HG02798 (cell line): ENCODE data around the gene PNPLA6.

Experiments
- ATAC-seq: cut with Tn5 transposase; IDR thresholded peaks from one replicate; pipeline ENCODE4 v1.9.1; 2021; ENCODE audit warnings: mild to moderate bottlenecking; ENCODE audit not compliant: unreplicated experiment, poor library complexity

Gene PNPLA6

GRCh38 chr19:7535047-7535997 lies at the start of gene PNPLA6:
Gene PNPLA6, plus strand, starts transcription at chr19:7535717. Its CDS starts 72 bp downstream, at chr19:7535789.
- peak; percentile 82 for ATAC-seq

GRCh38 chr19:7486923-7487322 lies 48.6 kb upstream of the PNPLA6 start:
- ATAC-seq, result no peak

- peak; percentile 85 for ATAC-seq
These were observed 46.7 kb upstream of the PNPLA6 start, which contains the start of gene PEX11G for GRCh38 chr19:7488736-7489353. Gene PEX11G, minus strand, starts transcription at chr19:7489035. Its CDS starts 25 bp downstream, at chr19:7489010.

- no peak for ATAC-seq
These were observed 45.9 kb upstream of the PNPLA6 start for GRCh38 chr19:7489609-7490044.

- no peak for ATAC-seq
These were observed 43.4 kb upstream of the PNPLA6 start for GRCh38 chr19:7492142-7492541.

GRCh38 chr19:7492558-7492957 lies 43.0 kb upstream of the PNPLA6 start:
- no peak for ATAC-seq

DNA sequence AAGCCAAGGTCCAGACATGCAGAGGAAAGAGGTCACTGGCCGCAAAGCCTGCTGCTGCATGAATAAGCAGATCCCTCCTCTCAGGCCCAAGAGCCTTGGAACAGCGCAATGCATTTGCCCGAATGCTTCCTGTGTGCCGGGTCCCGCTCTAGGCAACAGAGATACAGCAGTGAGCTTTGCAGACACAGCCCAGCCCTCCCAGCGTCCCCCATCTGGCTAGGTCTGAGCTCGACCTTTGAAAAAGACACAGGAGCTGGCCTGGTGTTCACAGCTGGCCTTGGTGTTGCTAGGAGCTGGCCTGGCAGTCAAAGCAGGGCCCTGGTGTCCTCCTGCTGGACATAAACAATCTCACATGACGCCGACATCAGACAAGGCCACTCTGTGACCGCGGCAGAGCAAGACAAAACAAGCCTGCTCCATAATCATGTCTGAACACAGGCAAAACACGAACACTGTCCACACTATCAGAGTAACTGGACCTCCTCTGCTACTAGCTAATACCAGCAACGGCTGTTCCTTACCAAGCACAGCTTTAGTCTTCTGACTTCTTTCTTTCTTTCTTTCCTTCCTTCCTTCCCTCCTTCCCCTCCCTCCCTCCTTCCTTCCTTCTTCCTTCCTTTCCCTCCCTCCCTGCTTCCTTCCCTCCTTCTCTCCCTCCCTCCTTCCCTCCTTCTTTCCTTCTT lies 41.0 kb upstream of the PNPLA6 start:
- no peak for ATAC-seq

DNA sequence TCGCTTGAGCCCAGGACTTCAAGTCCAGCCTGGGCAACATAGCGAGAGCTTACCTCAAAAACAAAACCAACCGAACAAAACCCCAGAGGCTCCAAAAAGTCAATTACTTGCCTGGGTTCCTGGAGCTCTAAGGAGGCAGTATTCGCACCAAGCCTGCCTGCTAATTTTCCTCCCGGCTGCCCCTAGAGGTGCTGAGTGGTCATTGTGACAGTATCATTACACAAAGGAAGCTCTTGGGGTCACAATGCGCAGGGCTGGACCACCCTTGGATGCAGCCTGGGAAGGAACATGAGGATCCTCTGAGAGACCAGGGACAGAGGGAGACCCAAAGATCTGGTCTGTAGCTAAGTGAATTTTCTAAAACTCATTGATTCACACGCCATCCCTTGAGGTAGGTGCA lies 38.2 kb upstream of the PNPLA6 start:
- no peak for ATAC-seq

- ATAC-seq, result no peak
These were observed 34.6 kb upstream of the PNPLA6 start for GRCh38 chr19:7500811-7501450.

- no peak for ATAC-seq
These were observed 33.0 kb upstream of the PNPLA6 start for GRCh38 chr19:7502552-7502951.

DNA sequence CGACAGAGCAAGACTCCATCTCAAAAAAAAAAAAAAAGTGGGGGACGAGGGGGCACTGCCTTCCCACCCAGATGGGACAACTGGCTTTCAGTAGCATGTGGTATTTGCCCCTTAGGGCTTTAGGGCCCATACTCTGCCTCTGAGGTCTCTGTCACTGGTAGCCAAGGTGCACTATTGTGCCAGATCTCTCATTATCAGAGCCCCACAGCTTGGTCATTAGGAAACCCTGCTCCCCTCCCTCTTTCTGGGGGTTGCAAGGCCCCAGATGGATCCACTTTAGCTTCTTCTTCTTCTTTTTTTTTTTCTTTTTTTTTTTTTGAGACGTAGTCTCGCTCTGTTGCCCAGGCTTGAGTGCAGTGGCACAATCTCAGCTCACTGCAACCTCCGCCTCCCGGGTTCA lies 30.8 kb upstream of the PNPLA6 start:
- ATAC-seq, result no peak

DNA sequence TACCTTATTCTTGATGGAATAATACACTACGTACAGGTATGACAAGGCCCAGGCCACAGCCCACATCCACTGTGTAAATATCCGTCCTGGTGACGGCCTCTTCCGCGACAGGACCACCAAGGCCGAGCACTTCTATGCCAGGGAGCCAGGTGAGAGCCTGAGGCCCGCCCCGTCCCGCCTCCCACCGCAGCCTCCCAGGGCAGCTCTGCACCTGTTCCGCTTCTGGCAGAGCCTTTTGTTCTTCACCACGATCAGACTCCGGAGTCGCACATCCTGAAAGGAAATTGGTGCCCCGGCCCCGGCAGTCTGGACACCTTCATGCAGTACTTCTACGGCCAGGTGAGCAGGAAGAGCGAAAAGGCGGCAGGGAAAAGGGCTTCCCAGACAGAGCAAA lies 30.2 kb upstream of the PNPLA6 start:
- no peak for ATAC-seq

GRCh38 chr19:7505682-7506384 lies 29.7 kb upstream of the PNPLA6 start:
- no peak for ATAC-seq

DNA sequence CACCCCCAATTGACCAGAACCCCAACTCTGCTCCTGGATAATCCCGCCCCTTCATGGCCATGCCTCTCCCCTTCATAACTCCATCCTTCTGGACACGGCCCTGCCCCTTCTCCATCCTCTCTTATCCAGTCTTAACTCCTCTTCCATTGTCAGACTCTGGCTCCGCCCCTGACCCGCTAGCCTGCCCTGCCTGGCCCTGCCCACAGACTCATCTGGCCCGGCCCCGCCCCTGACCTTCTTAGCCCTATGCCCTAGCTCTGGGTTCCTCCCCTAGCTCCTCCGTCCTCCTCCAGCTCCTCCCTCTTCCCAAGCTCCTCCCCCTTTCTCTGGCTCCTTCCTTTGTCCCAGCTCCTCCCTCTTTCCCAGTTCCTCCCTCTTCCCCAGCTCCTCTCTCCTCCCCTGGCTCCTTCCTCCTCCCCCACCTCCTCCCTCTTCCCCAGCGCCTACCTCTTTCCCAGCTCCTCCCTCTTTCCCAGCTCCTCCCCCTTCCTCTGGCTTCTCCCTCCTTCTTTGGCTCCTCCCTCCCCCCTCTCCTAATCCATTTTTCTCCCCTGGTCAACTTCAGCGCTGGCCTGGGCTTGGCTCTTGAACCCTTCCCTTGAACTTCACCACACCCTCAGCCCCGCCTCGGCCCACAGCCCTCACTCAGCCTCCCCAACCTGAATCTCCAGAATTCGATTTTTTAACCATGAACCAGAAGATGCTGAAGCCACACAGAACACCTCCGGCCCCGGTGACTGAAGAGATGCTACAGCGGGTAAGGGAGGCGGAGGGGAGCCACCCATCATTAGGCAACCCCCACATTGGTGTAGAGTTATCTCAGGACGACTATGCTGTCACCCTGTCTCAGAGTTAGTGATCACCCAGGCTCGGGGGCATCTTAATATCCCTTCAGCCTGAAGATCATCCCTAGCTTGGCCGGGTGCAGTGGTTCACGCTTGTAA lies 28.9 kb upstream of the PNPLA6 start:
- ATAC-seq, result no peak

DNA sequence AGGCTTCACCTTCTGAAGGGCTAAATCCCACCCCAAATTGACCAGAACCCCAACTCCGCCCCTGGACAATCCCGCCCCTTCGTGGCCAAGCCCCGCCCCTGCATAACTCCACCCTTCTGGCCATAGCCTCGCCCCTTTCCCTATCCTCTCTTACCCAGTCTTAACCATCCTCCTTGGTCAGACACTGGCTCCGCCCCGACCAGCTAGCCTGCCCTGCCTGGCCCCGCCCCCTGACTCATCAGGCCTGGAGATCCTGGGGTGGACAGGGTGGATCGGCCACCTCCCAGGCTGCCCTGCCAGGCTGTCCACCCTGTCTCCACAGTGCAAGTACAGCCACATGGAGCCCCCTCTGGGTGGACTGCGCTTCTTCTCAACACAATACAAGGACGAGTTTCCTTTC lies 27.6 kb upstream of the PNPLA6 start:
- no peak for ATAC-seq

- ATAC-seq, result no peak
These were observed 25.9 kb upstream of the PNPLA6 start for GRCh38 chr19:7509625-7510024.

DNA sequence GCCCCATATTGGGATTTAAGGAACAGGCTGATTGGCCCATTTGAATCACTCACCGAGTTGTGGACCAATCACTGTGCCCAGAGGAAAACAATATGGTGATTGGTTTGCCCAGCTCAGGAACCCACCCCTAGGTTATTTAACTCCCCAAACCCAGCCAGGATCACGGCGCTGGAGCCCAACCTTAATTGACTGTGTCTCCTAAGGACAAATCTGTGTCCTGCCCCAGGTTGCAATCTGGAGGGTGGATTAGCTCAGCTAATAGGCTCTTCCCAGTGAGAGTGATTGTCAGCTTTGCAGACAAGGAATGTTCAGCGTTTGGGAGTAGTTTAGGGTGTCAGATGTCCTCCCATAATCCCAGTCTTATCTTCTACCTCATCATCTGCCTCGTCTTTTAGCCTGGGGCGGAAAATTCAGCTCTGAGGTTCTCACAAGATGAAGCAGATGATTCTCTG lies 23.1 kb upstream of the PNPLA6 start:
- ATAC-seq, result no peak

DNA sequence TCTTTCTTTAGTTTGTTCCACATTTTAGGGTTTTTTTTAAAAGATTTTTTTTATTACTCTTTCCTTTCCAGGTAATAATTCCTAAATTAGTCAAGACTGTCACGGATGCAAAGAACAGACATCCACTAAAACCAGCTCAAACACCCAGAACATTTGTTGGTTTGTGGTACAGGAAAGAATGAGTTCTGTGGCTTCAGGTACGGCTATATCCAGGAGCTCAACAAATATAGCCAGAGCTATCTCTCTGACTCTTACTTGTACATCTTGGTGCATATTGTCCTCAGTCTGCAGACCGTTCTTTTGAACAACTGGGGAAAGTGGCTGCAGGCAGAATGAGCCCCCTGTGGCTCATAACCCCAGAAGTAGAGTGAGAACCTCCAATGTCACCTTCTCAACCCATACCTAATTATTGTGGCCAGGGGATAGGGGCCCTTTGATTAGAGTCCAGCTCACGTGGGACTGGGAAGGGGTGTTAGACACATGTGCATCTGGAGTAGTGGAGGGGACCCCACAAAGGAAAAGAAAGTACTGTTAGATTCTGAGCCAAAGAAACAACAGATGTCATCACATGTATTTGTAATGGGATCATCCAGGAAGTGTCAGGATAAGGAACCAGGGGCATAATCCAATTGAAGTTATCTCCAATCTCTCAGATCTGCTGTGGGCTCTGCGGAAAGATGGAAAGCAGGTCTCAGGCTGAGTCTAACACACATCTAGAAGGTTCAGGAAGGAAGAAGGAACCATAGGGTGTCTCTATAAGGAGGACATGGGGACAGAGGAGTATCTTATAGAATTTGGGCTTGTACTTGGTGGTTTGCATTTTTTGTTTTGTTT lies 21.5 kb upstream of the PNPLA6 start:
- ATAC-seq, result no peak
